ENCODE results near the gene RADIL. TPM values are rescaled to one million over a fixed set of nuclear protein-coding genes. Genes with fewer than 3 reads are reported as not detected.
A peak's percentile ranks its signal among the peaks of the same experiment; 100 is the strongest.

RADIL gene
- total RNA-seq, 4 donors from 2014 or later = 23.2 to 31.0 (median 27.1) TPM

- H3K4me3 ChIP-seq = no peak overlapping the region
- no peaks in the 10 kb centered on the region for H3K9me3 ChIP-seq
- no peak for DNase-seq (ENCODE audit: low spot score in 2 of 2)
- no peaks in the 10 kb centered on the region for H3K27me3 ChIP-seq
- H3K36me3 ChIP-seq = peaks cover 0 to 52% (median 0%) of the 10 kb centered on the region in 3 donors
- peaks cover 0 to 5% (median 0%) of the 10 kb centered on the region in 4 donors for H3K4me1 ChIP-seq
- no peak overlapping the region for H3K27ac ChIP-seq
- WGBS, 2 donors = 80 to 88% methylated on average over 17 of the region's 17 CpGs
- TF ChIP-seq EP300 (IDR thresholded peaks at IDR 0.05) (no peak), POLR2A (IDR thresholded peaks at IDR 0.05) (no peak), CTCF (IDR thresholded peaks at IDR 0.05) (no peak)
Measured at GRCh38 chr7:4831723-4832495, 51.6 kb downstream of the RADIL start.

GRCh38 chr7:4830176-4830575 lies 53.3 kb downstream of the RADIL start:
- H3K4me3 ChIP-seq = no peak overlapping the region
- H3K4me1 ChIP-seq = peaks cover 0 to 5% (median 0%) of the 10 kb centered on the region in 4 donors
- peaks cover 0 to 41% (median 0%) of the 10 kb centered on the region in 3 donors for H3K36me3 ChIP-seq
- H3K9me3 ChIP-seq = no peaks in the 10 kb centered on the region
- H3K27me3 ChIP-seq = no peaks in the 10 kb centered on the region
- no peak overlapping the region for H3K27ac ChIP-seq
- whole genome bisulfite sequencing, 2 donors = 39 to 57% methylated on average over 11 to 14 of the region's 14 CpGs
- no peak for TF ChIP-seq POLR2A (IDR thresholded peaks at IDR 0.05)
- TF ChIP-seq EP300 (IDR thresholded peaks at IDR 0.05) = peak in 1 of 2 donors; percentile 43
- TF ChIP-seq CTCF (IDR thresholded peaks at IDR 0.05) = peak; percentile 37 to 91 (median 79)
- peak; percentile 38 to 61 for DNase-seq (ENCODE audit: low spot score in 2 of 2)

- TF ChIP-seq EP300 (IDR thresholded peaks at IDR 0.05) = no peak
- TF ChIP-seq CTCF (IDR thresholded peaks at IDR 0.05) = no peak
- no peak for TF ChIP-seq POLR2A (IDR thresholded peaks at IDR 0.05)
- peaks cover 0 to 38% (median 0%) of the 10 kb centered on the region in 3 donors for H3K36me3 ChIP-seq
- no peak for DNase-seq (ENCODE audit: low spot score in 2 of 2)
- no peaks in the 10 kb centered on the region for H3K27me3 ChIP-seq
- no peak overlapping the region for H3K27ac ChIP-seq
- WGBS, 2 donors = 74 to 84% methylated on average over 9 to 17 of the region's 17 CpGs
- no peak overlapping the region for H3K4me3 ChIP-seq
- H3K4me1 ChIP-seq = peaks cover 0 to 5% (median 0%) of the 10 kb centered on the region in 4 donors
- no peaks in the 10 kb centered on the region for H3K9me3 ChIP-seq
Measured at GRCh38 chr7:4828720-4829383, 54.7 kb downstream of the RADIL start.

GRCh38 chr7:4825081-4825480 lies 58.4 kb downstream of the RADIL start:
- Histone ChIP-seq H3K27ac (no peak overlapping the region), H3K4me3 (no peak overlapping the region), H3K9me3 (no peaks in the 10 kb centered on the region), H3K4me1 (peaks cover 0 to 8% (median 0%) of the 10 kb centered on the region in 4 donors), H3K27me3 (no peaks in the 10 kb centered on the region), H3K36me3 (peaks cover 0 to 28% (median 0%) of the 10 kb centered on the region in 3 donors)
- 88 to 94% methylated on average over 13 to 14 of the region's 15 CpGs for WGBS, 2 donors
- DNase-seq (ENCODE audit: low spot score in 2 of 2) = no peak
- no peak for TF ChIP-seq EP300 (IDR thresholded peaks at IDR 0.05)
- TF ChIP-seq CTCF (IDR thresholded peaks at IDR 0.05) = no peak
- no peak for TF ChIP-seq POLR2A (IDR thresholded peaks at IDR 0.05)

All from tibial nerve (tissue), 4 donors.